WTC11 (cell line): Measurements from ENCODE around the gene ITGAX.

ENCODE experiments used
- CREB1 ChIP-seq: sonication (generic); formaldehyde crosslinking; IDR thresholded peaks from 2 replicates; pipeline ENCODE4 v1.8.0; 2023; ENCODE audit warnings: mild to moderate bottlenecking, missing genetic modification reagents
- CREM ChIP-seq: sonication (generic); formaldehyde crosslinking; IDR thresholded peaks from 2 replicates; pipeline ENCODE4 v1.8.1; 2022; ENCODE audit warnings: mild to moderate bottlenecking, missing genetic modification reagents, moderate library complexity
- CTCF ChIP-seq: fragments of 200-600 bp; IDR thresholded peaks from 2 replicates; pipeline ENCODE4 v1.8.0; 2022; ENCODE audit warnings: antibody characterized with exemption
- ETV6 ChIP-seq: sonication (generic); formaldehyde crosslinking; IDR thresholded peaks from 2 replicates; pipeline ENCODE4 v1.8.1; 2022; ENCODE audit warnings: mild to moderate bottlenecking, missing genetic modification reagents
- JAZF1 ChIP-seq: fragments of 250-450 bp; sonication (Bioruptor Pico); IDR thresholded peaks from 2 replicates; pipeline ENCODE4 v1.9.0; 2021; ENCODE audit warnings: moderate library complexity, mild to moderate bottlenecking, inconsistent platforms
- USF2 ChIP-seq: sonication (generic); formaldehyde crosslinking; IDR thresholded peaks from 2 replicates; pipeline ENCODE4 v1.8.1; 2023; ENCODE audit warnings: mild to moderate bottlenecking, missing genetic modification reagents, moderate library complexity
- ZNF416 ChIP-seq: fragments of 250-450 bp; sonication (Bioruptor Pico); IDR thresholded peaks from 2 replicates; pipeline ENCODE4 v1.9.0; 2021; ENCODE audit warnings: mild to moderate bottlenecking, inconsistent platforms

- no peak for TF ChIP-seq CTCF
- TF ChIP-seq ETV6 (CRISPR knock-in tag) = no peak
- no peak for TF ChIP-seq ZNF416 (CRISPR knock-in tag)
- no peak for TF ChIP-seq CREB1 (CRISPR knock-in tag)
- TF ChIP-seq USF2 (CRISPR knock-in tag) = no peak
- no peak for TF ChIP-seq CREM
- TF ChIP-seq JAZF1 (CRISPR knock-in tag) = no peak
These were observed 74.8 kb downstream of the ITGAX start for GRCh38 chr16:31429796-31430195.
